Naive thymus-derived CD4-positive, alpha-beta T cell (primary cell): Measurements from ENCODE around the gene UBTD2. TPM values are rescaled to one million over a fixed set of nuclear protein-coding genes. Genes with fewer than 3 reads are reported as not detected.

Source experiments
- ATAC-seq: fragments of 150-1000 bp; cut with Tn5 transposase; 2 replicates; pipeline ENCODE4 v1.10.0; 2021; ENCODE audit warnings: mild to moderate bottlenecking, moderate library complexity
- CTCF ChIA-PET: fragments of 350-600 bp; sonication (Branson Sonifier 250); formaldehyde crosslinking; loops from one replicate; lab custom pipeline; 2021; ENCODE audit warnings: antibody characterized with exemption; lab: Charles Lee
- POLR2A ChIA-PET: fragments of 350-600 bp; sonication (Branson Sonifier 250); formaldehyde crosslinking; loops from one replicate; lab custom pipeline; 2021; ENCODE audit warnings: antibody characterized with exemption, inconsistent platforms; lab: Charles Lee
- DNase-seq, 9 donors: peaks; one replicate each; pipeline versions ENCODE4 v3.0.0 to v3.0.0-alpha.2; 2020 to 2022; ENCODE audit warnings: mixed read lengths in 1 of 9
- H3K27ac ChIP-seq: one replicate; pipeline ENCODE4 v1.7.0; 2013; ENCODE audit warnings: mild to moderate bottlenecking, low read depth, low read length, moderate library complexity
- H3K27me3 ChIP-seq, 2 donors: one replicate each; pipeline ENCODE4 v1.7.0; 2013; ENCODE audit warnings: low read length in 2 of 2, mild to moderate bottlenecking in 2 of 2, moderate library complexity in 2 of 2; ENCODE audit not compliant: control insufficient read depth in 2 of 2, insufficient read depth in 2 of 2
- H3K36me3 ChIP-seq, 3 experiments: 1 replicate in 2 of 3; 2 replicates in 1 of 3; pipeline ENCODE4 v1.7.0; 2013; ENCODE audit warnings: low read length in 3 of 3, mild to moderate bottlenecking in 3 of 3, moderate library complexity in 1 of 3; ENCODE audit not compliant: insufficient read depth in 3 of 3, control insufficient read depth in 2 of 3
- H3K4me1 ChIP-seq, 2 donors: one replicate each; pipeline ENCODE4 v1.7.0; 2013; ENCODE audit warnings: low read length in 2 of 2, mild to moderate bottlenecking in 2 of 2, moderate library complexity in 1 of 2; ENCODE audit not compliant: control insufficient read depth in 2 of 2, insufficient read depth in 2 of 2
- H3K4me3 ChIP-seq: 2 replicates; pipeline ENCODE4 v1.7.0; 2013; ENCODE audit warnings: mild to moderate bottlenecking, low read length
- H3K9me3 ChIP-seq, 3 experiments: 1 replicate in 2 of 3; 2 replicates in 1 of 3; pipeline ENCODE4 v1.7.0; 2013; ENCODE audit warnings: low read length in 3 of 3; ENCODE audit not compliant: control insufficient read depth in 2 of 3
- H3K27ac Mint-ChIP-seq, 9 donors: one replicate each; pipeline ENCODE4 v1.8.0; 2020 to 2022; ENCODE audit warnings: mixed read lengths in 9 of 9, mild to moderate bottlenecking in 8 of 9, moderate library complexity in 5 of 9, inconsistent platforms in 2 of 9
- H3K27me3 Mint-ChIP-seq, 5 donors: one replicate each; pipeline ENCODE4 v1.8.0; 2021 to 2022; ENCODE audit warnings: mixed read lengths in 5 of 5, mild to moderate bottlenecking in 1 of 5
- H3K36me3 Mint-ChIP-seq, 5 donors: one replicate each; pipeline ENCODE4 v1.8.0; 2020 to 2022; ENCODE audit warnings: mixed read lengths in 5 of 5, mild to moderate bottlenecking in 3 of 5, inconsistent platforms in 1 of 5
- H3K4me1 Mint-ChIP-seq, 7 donors: one replicate each; pipeline ENCODE4 v1.8.0; 2020 to 2022; ENCODE audit warnings: mixed read lengths in 7 of 7, mild to moderate bottlenecking in 3 of 7, inconsistent platforms in 1 of 7
- H3K4me3 Mint-ChIP-seq, 10 donors: one replicate each; pipeline ENCODE4 v1.8.0; 2020 to 2022; ENCODE audit warnings: mild to moderate bottlenecking in 10 of 10, mixed read lengths in 10 of 10, moderate library complexity in 6 of 10, inconsistent platforms in 2 of 10
- H3K9me3 Mint-ChIP-seq, 11 donors: one replicate each; pipeline ENCODE4 v1.8.0; 2020 to 2022; ENCODE audit warnings: mixed read lengths in 11 of 11, mild to moderate bottlenecking in 4 of 11, inconsistent platforms in 1 of 11, moderate library complexity in 1 of 11
- intact Hi-C, 2 donors: fragments of 100-400 bp; cut with micrococcal nuclease; formaldehyde crosslinking; loops; one replicate each; pipeline ENCODE4 v1.15.1; 2023
- polyA plus RNA-seq, 2 donors: library from polyadenylated mRNA; unstranded; fragments of 300-500 nt; fragmentation: Illumina TruSeq; gene quantifications; one replicate each; pipeline ENCODE4 v1.2.3, GENCODE V29; 2021
- total RNA-seq, 6 experiments: library from RNA in 5 of 6; stranded (reverse) in 5 of 6; gene quantifications; 1 replicate in 5 of 6; 2 replicates in 1 of 6; pipeline ENCODE4 v1.2.3 and lab custom pipeline; 2021 to 2026

Gene UBTD2
- total and polyA plus RNA-seq, 7 experiments from 2014 or later: 2.3 to 8.3 (median 4.0) TPM

DNA sequence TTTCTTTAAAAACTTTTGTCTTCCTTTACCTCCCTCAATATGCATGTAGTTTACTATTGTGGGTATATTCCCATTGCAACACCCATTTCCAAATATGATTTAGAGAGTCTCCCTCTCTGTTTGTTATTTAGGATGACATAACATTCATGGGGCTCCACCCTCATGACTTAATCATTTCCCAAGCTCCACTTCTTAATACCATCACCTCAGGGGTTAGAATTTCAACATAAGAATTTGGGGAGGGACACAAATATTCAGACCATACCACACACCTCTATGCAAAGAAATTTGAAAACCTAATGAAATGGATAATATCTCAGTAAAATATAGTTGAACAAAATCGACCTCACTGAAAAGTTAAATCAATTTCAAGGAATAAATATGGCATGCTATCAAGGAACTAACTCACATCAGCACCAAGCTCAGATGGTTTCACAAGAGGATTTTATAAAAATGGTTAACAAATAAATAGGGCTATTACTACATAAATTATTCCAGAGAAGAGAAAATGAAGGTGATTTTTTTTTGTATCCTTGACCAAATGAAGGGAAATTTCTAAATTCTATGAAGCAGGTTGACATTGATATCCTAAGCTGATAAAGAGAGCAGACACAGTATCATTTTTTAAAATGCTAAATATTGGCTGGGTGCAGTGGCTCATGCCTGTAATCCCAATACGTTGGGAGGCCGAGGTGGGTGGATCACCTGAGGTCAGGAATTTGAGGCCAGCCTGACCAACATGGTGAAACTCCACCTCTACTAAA lies 20.2 kb upstream of the UBTD2 start:
- POLR2A ChIA-PET: interaction anchor here (0.7 kb wide), 1 partner anchor 1389 kb away, joined by 7 read pairs; no protein-coding TSS in a partner anchor
- H3K4me1 Mint-ChIP-seq: no peaks in the 10 kb centered on the region

DNA sequence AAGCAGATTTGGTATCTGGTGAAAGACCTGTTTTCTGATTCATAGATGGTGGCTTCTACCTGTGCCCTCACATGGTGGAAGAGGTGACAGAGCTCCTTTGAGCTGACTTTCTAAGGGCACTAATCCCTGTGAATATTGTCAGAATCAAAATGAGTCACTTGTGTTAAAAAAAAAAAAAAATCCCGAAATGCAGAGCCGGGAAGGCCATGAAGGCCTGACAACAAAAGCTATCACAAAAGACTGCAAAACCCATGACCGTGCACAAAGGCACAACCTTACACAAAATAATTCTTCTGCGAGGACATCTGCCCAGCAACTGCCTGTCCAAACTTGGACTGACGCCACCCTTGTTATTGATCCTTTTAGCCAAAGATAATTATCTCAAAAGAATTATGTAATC lies 19.6 kb upstream of the UBTD2 start:
- no peaks in the 10 kb centered on the region for H3K27me3 ChIP-seq
- peaks cover 0 to 11% (median 9%) of the 10 kb centered on the region in 5 donors for H3K27me3 Mint-ChIP-seq
- no peak overlapping the region for H3K4me3 Mint-ChIP-seq
- H3K4me1 Mint-ChIP-seq: no peaks in the 10 kb centered on the region
- no peaks in the 10 kb centered on the region for H3K4me1 ChIP-seq
- ChIA-PET POLR2A (no interaction called here), CTCF (no interaction called here)
- peaks cover 0 to 7% (median 0%) of the 10 kb centered on the region in 5 donors for H3K36me3 Mint-ChIP-seq
- DNase-seq (no peak), ATAC-seq (no peak)
- H3K9me3 Mint-ChIP-seq: peaks cover 0 to 19% (median 2%) of the 10 kb centered on the region in 11 donors
- no peaks in the 10 kb centered on the region for H3K36me3 ChIP-seq
- H3K9me3 ChIP-seq: no peaks in the 10 kb centered on the region
- no peak overlapping the region for H3K27ac ChIP-seq
- no peak overlapping the region for H3K4me3 ChIP-seq
- no peak overlapping the region for H3K27ac Mint-ChIP-seq
- intact Hi-C loops: no loop called here

More for the DNA sequence above, 20.2 kb upstream of the UBTD2 start:
- no peak for DNase-seq
- Mint-ChIP-seq H3K9me3 (peaks cover 0 to 19% (median 2%) of the 10 kb centered on the region in 11 donors), H3K27ac (no peak overlapping the region), H3K4me3 (no peak overlapping the region), H3K27me3 (peaks cover 0 to 11% (median 9%) of the 10 kb centered on the region in 5 donors), H3K36me3 (peaks cover 0 to 7% (median 0%) of the 10 kb centered on the region in 5 donors)
- H3K27me3 ChIP-seq: no peaks in the 10 kb centered on the region
- intact Hi-C loops: no loop called here
- no peak for ATAC-seq
- H3K4me3 ChIP-seq: no peak overlapping the region
- no peaks in the 10 kb centered on the region for H3K36me3 ChIP-seq
- no peaks in the 10 kb centered on the region for H3K4me1 ChIP-seq
- H3K9me3 ChIP-seq: no peaks in the 10 kb centered on the region
- no peak overlapping the region for H3K27ac ChIP-seq
- CTCF ChIA-PET: no interaction called here

DNA sequence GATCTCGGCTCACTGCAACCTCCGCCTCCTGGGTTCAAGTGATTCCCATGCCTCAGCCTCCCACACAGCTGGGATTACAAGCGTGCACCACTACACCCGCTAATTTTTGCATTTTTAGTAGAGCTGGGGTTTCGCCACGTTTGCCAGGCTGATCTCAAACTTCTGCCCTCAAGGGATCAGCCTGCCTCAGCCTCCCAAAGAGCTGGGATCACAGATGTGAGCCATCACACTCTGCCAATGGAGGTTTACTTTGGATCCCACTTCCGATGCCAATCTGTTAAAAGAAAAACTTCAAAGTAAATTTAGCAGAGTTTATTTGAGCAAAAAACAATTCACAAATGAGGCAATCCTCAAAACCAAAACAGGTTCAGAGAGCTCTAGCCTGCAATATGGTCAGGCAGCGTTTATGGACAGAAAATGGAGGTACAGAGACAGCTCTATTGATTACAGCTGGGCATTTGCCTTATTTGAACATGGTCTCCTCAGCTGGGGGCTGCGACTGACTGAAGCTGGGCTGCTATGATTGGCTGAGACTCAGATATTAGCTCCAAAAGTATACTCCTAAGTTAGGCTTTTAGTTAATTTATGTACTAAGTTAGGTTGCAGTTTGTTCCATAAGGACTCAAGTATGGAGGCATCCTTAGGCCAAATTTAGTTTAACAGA lies 18.6 kb upstream of the UBTD2 start:
- Mint-ChIP-seq H3K27me3 (peaks cover 0 to 9% (median 8%) of the 10 kb centered on the region in 5 donors), H3K36me3 (peaks cover 0 to 7% (median 0%) of the 10 kb centered on the region in 5 donors), H3K27ac (no peak overlapping the region), H3K9me3 (peaks cover 0 to 19% (median 2%) of the 10 kb centered on the region in 11 donors), H3K4me3 (no peak overlapping the region), H3K4me1 (no peaks in the 10 kb centered on the region)
- DNase-seq (no peak), ATAC-seq (no peak)
- CTCF ChIA-PET: interaction anchor here (0.9 kb wide), 1 partner anchor 10 kb away, joined by 3 read pairs; no protein-coding TSS in a partner anchor
- H3K27me3 ChIP-seq: no peaks in the 10 kb centered on the region
- POLR2A ChIA-PET: no interaction called here
- H3K4me1 ChIP-seq: no peaks in the 10 kb centered on the region
- H3K27ac ChIP-seq: no peak overlapping the region
- no peak overlapping the region for H3K4me3 ChIP-seq
- no peaks in the 10 kb centered on the region for H3K9me3 ChIP-seq
- intact Hi-C loops: no loop called here
- H3K36me3 ChIP-seq: no peaks in the 10 kb centered on the region

DNA sequence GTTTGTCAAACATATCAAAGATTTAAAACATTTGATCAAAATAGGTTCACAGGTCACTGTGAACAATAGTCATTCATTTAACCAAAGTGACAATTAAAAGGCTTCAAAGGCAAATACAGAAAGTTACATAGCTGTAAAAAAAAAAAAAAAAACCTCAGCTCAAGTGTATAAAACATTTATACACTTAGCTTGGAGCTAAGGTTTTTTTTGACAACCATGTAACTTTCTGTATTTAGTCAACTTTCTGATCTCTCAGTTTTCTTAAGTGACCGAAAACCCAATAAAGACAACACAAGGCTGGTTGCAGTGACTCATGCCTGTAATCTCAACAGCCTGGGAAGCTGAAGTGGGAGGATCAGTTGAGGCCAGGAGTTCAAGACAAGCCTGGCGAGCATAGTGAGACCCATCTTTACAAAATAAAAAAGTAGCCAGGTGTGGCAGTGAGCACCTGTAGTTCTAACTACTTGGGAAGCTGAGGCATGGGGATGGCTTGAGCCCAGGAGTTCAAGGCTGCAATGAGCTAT lies 16.4 kb upstream of the UBTD2 start:
- Histone ChIP-seq H3K27me3 (no peaks in the 10 kb centered on the region), H3K4me3 (no peak overlapping the region), H3K9me3 (no peaks in the 10 kb centered on the region), H3K4me1 (no peaks in the 10 kb centered on the region), H3K27ac (no peak overlapping the region), H3K36me3 (no peaks in the 10 kb centered on the region)
- DNase-seq: no peak
- Mint-ChIP-seq H3K4me3 (no peak overlapping the region), H3K4me1 (no peaks in the 10 kb centered on the region), H3K36me3 (peaks cover 0 to 7% (median 0%) of the 10 kb centered on the region in 5 donors), H3K27me3 (peaks cover 0 to 9% (median 7%) of the 10 kb centered on the region in 5 donors), H3K27ac (no peak overlapping the region), H3K9me3 (peaks cover 0 to 6% (median 2%) of the 10 kb centered on the region in 11 donors)
- CTCF ChIA-PET: interaction anchor here (0.5 kb wide), 1 partner anchor 316 kb away, joined by 4 read pairs; no protein-coding TSS in a partner anchor
- intact Hi-C loops: no loop called here
- POLR2A ChIA-PET: no interaction called here
- ATAC-seq: no peak

DNA sequence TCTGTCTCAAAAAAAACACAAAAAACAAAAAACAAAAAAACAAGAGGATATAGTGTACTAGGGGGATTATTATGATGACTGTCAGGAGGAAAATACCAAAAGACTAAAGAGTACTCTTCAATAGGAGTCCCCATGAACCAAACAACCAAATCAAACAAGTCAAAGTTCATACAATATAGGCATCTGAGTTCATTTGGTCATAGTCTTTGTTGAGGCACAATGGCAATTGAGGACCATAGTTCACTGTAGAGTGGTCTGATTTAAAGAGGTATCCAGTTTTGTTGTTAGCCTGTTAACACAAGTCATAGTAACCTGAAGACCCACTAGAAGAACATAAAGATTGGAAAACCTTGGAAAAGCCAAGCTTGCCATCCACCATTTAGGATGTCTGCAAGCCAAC lies 11.3 kb upstream of the UBTD2 start:
- ChIA-PET POLR2A (no interaction called here), CTCF (interaction anchor here (0.9 to 1.5 kb wide), 2 partner anchors 10 to 383 kb away, joined by 3 to 4 read pairs; no protein-coding TSS in a partner anchor)
- DNase-seq: no peak
- intact Hi-C loops: no loop called here
- Mint-ChIP-seq H3K27ac (no peak overlapping the region), H3K4me1 (peaks cover 0 to 4% (median 2%) of the 10 kb centered on the region in 7 donors), H3K36me3 (no peaks in the 10 kb centered on the region), H3K4me3 (no peak overlapping the region), H3K9me3 (no peaks in the 10 kb centered on the region), H3K27me3 (peaks cover 0 to 12% (median 0%) of the 10 kb centered on the region in 5 donors)
- no peaks in the 10 kb centered on the region for H3K36me3 ChIP-seq
- H3K9me3 ChIP-seq: no peaks in the 10 kb centered on the region
- H3K27me3 ChIP-seq: no peaks in the 10 kb centered on the region
- no peak overlapping the region for H3K27ac ChIP-seq
- H3K4me3 ChIP-seq: no peak overlapping the region
- no peaks in the 10 kb centered on the region for H3K4me1 ChIP-seq
- no peak for ATAC-seq

DNA sequence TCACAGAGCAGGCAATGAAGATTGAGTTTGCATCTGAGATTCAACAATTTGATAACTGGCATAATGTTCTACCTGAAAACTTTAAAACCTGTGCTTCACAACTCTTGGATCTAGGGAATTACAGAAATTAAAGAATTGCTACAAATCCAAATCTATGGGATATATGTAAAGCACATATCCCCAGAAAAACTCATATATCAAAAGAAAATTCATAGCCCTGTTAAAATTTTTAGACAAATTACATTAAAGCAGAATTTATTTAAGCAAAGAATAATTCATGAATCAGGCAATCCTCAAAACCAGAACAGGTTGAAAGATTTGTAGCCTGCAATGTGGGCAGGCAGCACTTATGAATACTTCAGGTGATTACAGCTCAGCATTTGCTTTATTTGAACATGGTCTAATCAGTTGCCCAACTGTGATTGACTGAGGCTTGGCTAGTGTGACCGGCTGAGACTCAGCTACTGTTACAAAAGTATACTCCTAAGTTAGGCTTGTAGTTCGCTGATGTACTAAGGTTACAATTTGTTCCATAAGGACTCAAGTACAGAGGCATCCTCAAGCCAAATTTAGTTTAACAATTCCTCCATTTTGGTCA lies 10.3 kb upstream of the UBTD2 start:
- Histone ChIP-seq H3K4me3 (no peak overlapping the region), H3K27ac (no peak overlapping the region), H3K9me3 (no peaks in the 10 kb centered on the region), H3K4me1 (no peaks in the 10 kb centered on the region), H3K27me3 (no peaks in the 10 kb centered on the region), H3K36me3 (no peaks in the 10 kb centered on the region)
- Mint-ChIP-seq H3K4me3 (no peak overlapping the region), H3K9me3 (no peaks in the 10 kb centered on the region), H3K27ac (no peak overlapping the region), H3K27me3 (peaks cover 0 to 12% (median 0%) of the 10 kb centered on the region in 5 donors), H3K4me1 (peaks cover 0 to 4% (median 2%) of the 10 kb centered on the region in 7 donors), H3K36me3 (no peaks in the 10 kb centered on the region)
- intact Hi-C loops: loop anchor here (1.0 to 2.0 kb wide), 9 partner anchors 10 to 1087 kb away; partner anchors contain the start of genes FGF18 (in 1 of the 2), STK10 (in 1 of the 2) and UBTD2 (in 1 of the 2)
- DNase-seq: no peak
- no peak for ATAC-seq
- ChIA-PET CTCF (interaction anchor here (0.7 to 1.6 kb wide), 17 partner anchors 9 to 875 kb away, joined by 3 to 13 read pairs (median 4); partner anchors contain the start of gene STK10), POLR2A (no interaction called here)
